Activated CD4-positive, alpha-beta T cell treated with anti-CD3 and anti-CD28 coated beads for 36 hours (primary cell): Measurements from ENCODE around the gene CISD1. TPM values are rescaled to one million over a fixed set of nuclear protein-coding genes. Genes with fewer than 3 reads are reported as not detected.
A peak's percentile ranks its signal among the peaks of the same experiment; 100 is the strongest.

Source experiments
- ATAC-seq: fragments of 200-7000 bp; cut with Tn5 transposase; one replicate; pipeline ENCODE4 v1.10.0; 2021; ENCODE audit warnings: mild to moderate bottlenecking, moderate library complexity
- CTCF ChIA-PET: fragments of 350-600 bp; sonication (Branson Sonifier 250); formaldehyde crosslinking; loops from one replicate; lab custom pipeline; 2021; ENCODE audit warnings: antibody characterized with exemption; lab: Charles Lee
- POLR2A ChIA-PET: fragments of 350-600 bp; sonication (Branson Sonifier 250); formaldehyde crosslinking; loops from one replicate; lab custom pipeline; 2021; ENCODE audit warnings: antibody characterized with exemption, inconsistent platforms; lab: Charles Lee
- DNase-seq: peaks from one replicate; pipeline ENCODE4 v3.0.0-alpha.2; 2020
- H3K27ac Mint-ChIP-seq: one replicate; pipeline ENCODE4 v1.8.0; 2021; ENCODE audit warnings: mixed read lengths
- H3K27me3 Mint-ChIP-seq: one replicate; pipeline ENCODE4 v1.8.0; 2021; ENCODE audit warnings: mixed read lengths
- H3K36me3 Mint-ChIP-seq: one replicate; pipeline ENCODE4 v1.8.0; 2021; ENCODE audit warnings: low read depth, mixed read lengths
- H3K4me1 Mint-ChIP-seq: one replicate; pipeline ENCODE4 v1.8.0; 2021; ENCODE audit warnings: mixed read lengths
- H3K4me3 Mint-ChIP-seq: one replicate; pipeline ENCODE4 v1.8.0; 2021; ENCODE audit warnings: mild to moderate bottlenecking, moderate library complexity, mixed read lengths
- H3K9me3 Mint-ChIP-seq: one replicate; pipeline ENCODE4 v1.8.0; 2021; ENCODE audit warnings: low read depth, mixed read lengths
- intact Hi-C, 2 experiments: fragments of 100-400 bp; cut with DNase I in 1 of 2; cut with micrococcal nuclease in 1 of 2; formaldehyde crosslinking; loops; one replicate each; pipeline versions ENCODE4 v1.14.2 to v1.15.1; 2022 to 2024; cut with DNase I, micrococcal nuclease
- total RNA-seq, 2 experiments: library from RNA; stranded (reverse); gene quantifications; one replicate each; pipeline ENCODE4 v1.2.3, GENCODE V29; 2021

The CISD1 gene
- total RNA-seq, 2 experiments from 2014 or later: 29.9 to 49.2 TPM

DNA sequence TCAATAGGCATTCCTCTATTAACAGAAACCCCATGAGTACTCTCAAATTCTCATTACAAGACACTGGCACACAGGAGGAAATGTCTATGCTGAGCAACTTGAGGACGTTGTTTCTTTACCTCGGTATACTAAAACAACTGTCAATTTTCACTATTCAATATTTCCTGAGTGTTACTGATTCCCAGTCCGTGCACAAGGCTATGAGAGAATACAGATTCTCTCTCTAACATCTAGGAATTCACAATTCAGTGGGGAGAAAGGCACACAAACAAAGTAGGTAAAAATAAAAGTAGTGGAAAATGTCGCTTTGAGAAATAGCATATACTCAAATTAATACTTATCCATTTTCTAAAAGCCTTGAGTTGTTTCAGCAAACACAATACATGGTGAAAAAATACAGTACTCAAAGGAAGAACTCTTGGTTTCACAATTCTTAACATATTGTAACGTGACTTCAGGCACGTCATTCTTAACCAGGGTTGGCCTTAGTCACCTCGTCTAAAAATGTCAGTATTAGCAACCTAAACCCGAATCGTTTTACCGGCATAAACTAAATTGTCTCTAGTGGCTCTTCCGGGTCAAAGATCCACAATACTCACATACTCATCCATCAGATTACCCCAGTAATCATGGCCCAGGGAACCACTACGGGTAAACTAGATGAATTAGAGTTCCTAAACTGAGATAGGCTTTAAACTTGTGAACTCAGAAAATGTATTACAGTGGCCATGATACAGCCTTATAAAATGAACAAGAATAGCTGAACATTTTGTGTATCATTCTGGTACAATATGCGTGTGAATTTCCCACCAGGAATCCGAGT, 2.7 kb upstream of the CISD1 start:
- Mint-ChIP-seq H3K4me3 (peak overlapping the region; percentile 99), H3K36me3 (peaks cover 9% of the 10 kb centered on the region), H3K4me1 (peaks cover 41% of the 10 kb centered on the region), H3K9me3 (no peaks in the 10 kb centered on the region), H3K27ac (peak overlapping the region; percentile 93), H3K27me3 (no peaks in the 10 kb centered on the region)
- POLR2A ChIA-PET: no interaction called here
- DNase-seq (peak; percentile 52), ATAC-seq (peak; percentile 38)
- CTCF ChIA-PET: interaction anchor here (0.7 to 0.9 kb wide), 2 partner anchors 26 to 29 kb away, joined by 3 read pairs; no protein-coding TSS in a partner anchor
- intact Hi-C loops: loop anchor here (1.0 to 5.0 kb wide), 3 partner anchors 16 to 1641 kb away; partner anchors contain the start of gene CCDC6 (in 1 of the 2)

DNA sequence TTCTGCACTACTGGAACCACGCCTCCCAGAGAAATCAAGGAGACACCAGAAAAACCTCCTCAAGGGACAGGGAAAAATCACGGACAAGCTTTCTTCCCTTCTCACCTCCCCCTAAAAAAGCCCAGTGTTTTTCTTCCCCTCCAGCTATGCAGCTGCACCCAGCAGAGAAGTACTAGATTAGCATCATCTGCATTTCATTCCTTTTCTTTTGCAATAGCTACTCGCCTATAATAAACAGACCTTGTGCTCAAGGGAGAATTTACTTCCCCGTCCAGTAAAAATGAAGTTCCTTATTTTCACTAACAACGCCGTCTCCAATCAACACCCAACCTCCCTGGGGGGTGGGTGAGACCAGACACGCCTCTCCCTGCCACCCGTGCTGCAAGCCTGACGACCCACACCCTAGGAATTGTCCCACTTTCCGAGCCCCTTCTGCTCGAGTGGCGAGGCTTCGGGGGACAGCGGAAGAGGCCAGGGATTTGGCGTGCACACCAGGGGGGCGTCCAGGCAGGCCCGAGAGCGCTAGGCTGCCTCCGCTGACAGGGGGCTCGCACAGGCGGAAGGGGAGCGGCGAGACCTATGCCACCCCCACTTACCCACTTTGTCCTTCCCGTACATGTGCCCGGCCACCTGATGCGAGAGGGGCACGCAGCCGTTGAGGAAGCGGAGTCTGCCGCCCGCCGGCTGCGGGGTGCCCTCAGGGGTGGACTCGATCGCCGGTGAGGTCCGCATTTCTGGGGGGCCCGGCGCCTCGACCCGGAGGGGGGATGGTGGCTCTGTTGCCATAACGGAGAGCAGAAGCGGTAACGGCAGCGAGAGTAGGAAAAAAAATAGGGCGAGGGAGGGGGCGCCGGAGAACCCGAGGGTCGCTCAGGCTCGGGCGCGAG, 1.9 kb upstream of the CISD1 start:
- peak overlapping the region; percentile 93 for H3K27ac Mint-ChIP-seq
- ATAC-seq (no peak), DNase-seq (peak; percentile 56)
- no peaks in the 10 kb centered on the region for H3K9me3 Mint-ChIP-seq
- CTCF ChIA-PET: interaction anchor here (0.7 to 1.8 kb wide), 3 partner anchors 26 to 118 kb away, joined by 3 to 5 read pairs (median 3); partner anchors contain the start of gene TFAM
- H3K36me3 Mint-ChIP-seq: peaks cover 11% of the 10 kb centered on the region
- H3K4me1 Mint-ChIP-seq: peaks cover 40% of the 10 kb centered on the region
- POLR2A ChIA-PET: no interaction called here
- intact Hi-C loops: loop anchor here (1.0 to 5.0 kb wide), 3 partner anchors 15 to 1640 kb away; partner anchors contain the start of gene CCDC6 (in 1 of the 2)
- peak overlapping the region; percentile 99 for H3K4me3 Mint-ChIP-seq
- no peaks in the 10 kb centered on the region for H3K27me3 Mint-ChIP-seq

DNA sequence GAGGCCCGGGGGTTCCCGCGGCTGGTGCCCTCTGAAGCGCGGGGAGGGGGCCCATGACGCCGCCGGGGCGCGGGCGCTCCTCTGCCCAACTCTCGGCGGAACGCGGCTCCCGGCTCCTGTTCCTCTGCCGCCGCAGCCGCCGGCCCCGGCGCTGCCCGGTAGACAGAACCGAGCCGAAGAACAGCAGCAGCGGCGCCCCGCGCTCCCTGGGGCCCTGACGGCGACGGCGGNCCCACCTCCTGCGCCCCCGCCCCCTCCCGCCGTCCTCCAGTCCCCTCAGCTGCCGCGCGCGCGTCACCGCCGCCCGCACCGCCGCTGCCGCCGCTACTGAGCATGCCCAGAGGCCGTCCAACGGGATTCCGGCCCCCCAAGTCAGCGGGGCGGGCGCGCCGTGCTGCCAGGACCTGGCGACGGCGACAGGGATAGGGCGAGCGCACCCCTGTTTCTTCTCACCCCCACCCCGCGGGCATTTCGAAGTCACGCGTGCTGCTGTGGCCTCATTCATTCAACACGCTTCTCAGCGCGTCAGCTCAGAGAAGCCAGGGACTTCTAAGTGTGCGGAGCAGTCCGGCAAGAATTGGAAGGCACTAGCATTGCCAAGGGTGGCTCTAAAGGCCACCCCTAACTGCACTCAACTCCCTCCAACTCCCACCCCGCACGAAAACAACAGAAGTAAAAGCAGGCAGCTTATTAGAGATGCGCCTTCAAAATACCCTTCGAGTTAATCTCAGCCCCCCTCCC, 1.1 kb upstream of the CISD1 start, which contains the start of gene IPMK:
TSS of gene IPMK (minus strand) at position 182 of the 741 bp plus-strand sequence. CDS start 283 bp downstream, outside the sequence.
- peak; percentile 97 for DNase-seq
- peaks cover 36% of the 10 kb centered on the region for H3K4me1 Mint-ChIP-seq
- H3K9me3 Mint-ChIP-seq: no peaks in the 10 kb centered on the region
- no peaks in the 10 kb centered on the region for H3K27me3 Mint-ChIP-seq
- peak within 1 kb of the TSS; percentile 99 for H3K4me3 Mint-ChIP-seq
- H3K36me3 Mint-ChIP-seq: peaks cover 11% of the 10 kb centered on the region
- peak within 1 kb of the TSS; percentile 93 for H3K27ac Mint-ChIP-seq
- ATAC-seq: peak; percentile 68
- CTCF ChIA-PET: interaction anchor here (0.6 to 2.3 kb wide), 3 partner anchors 23 to 316 kb away, joined by 3 to 12 read pairs (median 5); partner anchors contain the start of gene TFAM
- POLR2A ChIA-PET: interaction anchor here (1.4 kb wide), 1 partner anchor 117 kb away, joined by 3 read pairs; the partner anchor contains the start of gene TFAM
- intact Hi-C loops: loop anchor here (1.0 to 5.0 kb wide), 2 partner anchors 66 to 1639 kb away; partner anchors contain the start of gene CCDC6 (in 1 of the 2)

DNA sequence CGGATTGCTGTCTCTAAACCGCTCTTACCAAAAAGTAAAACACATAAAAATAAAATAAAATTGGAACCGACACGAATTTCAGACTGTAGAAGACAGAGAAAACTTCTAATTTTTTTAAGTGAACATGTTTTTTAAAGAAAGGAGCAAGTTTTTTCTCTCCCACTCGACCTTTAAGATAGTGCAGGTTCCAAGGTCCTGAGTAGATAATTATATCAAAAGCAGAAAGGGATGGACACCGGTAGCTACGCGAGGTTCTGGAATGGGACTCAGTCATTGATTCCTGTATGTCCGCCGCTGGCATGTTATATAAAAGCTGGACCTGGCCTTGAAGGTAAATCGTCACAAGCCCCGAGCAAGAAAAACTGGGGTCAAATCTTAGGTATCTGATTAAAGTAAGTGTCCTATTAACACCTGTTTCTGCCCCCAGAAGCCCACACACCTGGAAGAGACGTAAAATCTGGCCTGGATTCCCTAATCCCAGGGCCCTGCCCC, 462 bp upstream of the CISD1 start:
- peak overlapping the region; percentile 99 for H3K4me3 Mint-ChIP-seq
- H3K27ac Mint-ChIP-seq: peak overlapping the region; percentile 92
- H3K36me3 Mint-ChIP-seq: peaks cover 14% of the 10 kb centered on the region
- H3K27me3 Mint-ChIP-seq: no peaks in the 10 kb centered on the region
- POLR2A ChIA-PET: interaction anchor here (1.4 to 1.5 kb wide), 2 partner anchors 31 to 117 kb away, joined by 3 to 4 read pairs; partner anchors contain the start of gene TFAM
- intact Hi-C loops: loop anchor here (1.0 to 5.0 kb wide), 2 partner anchors 66 to 1639 kb away; partner anchors contain the start of gene CCDC6 (in 1 of the 2)
- no peaks in the 10 kb centered on the region for H3K9me3 Mint-ChIP-seq
- CTCF ChIA-PET: interaction anchor here (0.6 to 2.3 kb wide), 7 partner anchors 9 to 116 kb away, joined by 3 to 12 read pairs (median 5); partner anchors contain the start of gene TFAM
- ATAC-seq: peak; percentile 3
- peaks cover 34% of the 10 kb centered on the region for H3K4me1 Mint-ChIP-seq
- no peak for DNase-seq

DNA sequence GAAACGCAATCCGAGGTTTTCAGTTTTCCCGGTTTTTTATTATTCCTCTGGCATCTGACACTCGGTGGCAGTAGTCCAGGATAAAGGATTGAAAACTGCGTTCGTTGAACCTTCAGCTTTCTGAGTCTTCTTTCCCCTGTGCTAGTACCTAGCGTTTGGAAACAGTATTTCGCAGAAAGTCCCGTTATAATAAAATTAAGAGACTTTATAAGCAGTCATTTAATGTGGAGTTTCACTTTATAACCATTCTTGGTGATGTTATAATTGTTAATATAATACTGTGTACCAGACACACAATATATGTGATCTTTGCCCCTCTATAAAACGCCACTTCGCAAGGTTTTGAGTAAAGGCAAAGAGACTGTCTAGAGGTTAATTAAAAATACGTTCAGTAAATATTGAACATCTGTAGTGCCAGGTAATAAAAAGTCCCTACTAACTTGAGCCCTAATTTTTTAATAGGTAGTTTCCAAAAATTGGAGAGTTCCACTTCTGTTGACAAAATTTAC, 874 bp downstream of the CISD1 start:
- POLR2A ChIA-PET: interaction anchor here (0.6 to 1.5 kb wide), 2 partner anchors 33 to 91 kb away, joined by 4 to 14 read pairs; no protein-coding TSS in a partner anchor
- Mint-ChIP-seq H3K36me3 (peaks cover 14% of the 10 kb centered on the region), H3K27ac (peak overlapping the region; percentile 92), H3K9me3 (no peaks in the 10 kb centered on the region), H3K4me1 (peaks cover 25% of the 10 kb centered on the region), H3K27me3 (no peaks in the 10 kb centered on the region), H3K4me3 (peak overlapping the region; percentile 99)
- CTCF ChIA-PET: interaction anchor here (2.3 kb wide), 1 partner anchor 21 kb away, joined by 12 read pairs; no protein-coding TSS in a partner anchor
- intact Hi-C loops: loop anchor here (1.0 to 5.0 kb wide), 4 partner anchors 12 to 1637 kb away; partner anchors contain the start of genes TFAM (in 2 of the 2), CCDC6 (in 1 of the 2) and UBE2D1 (in 1 of the 2)
- ATAC-seq (no peak), DNase-seq (no peak)

DNA sequence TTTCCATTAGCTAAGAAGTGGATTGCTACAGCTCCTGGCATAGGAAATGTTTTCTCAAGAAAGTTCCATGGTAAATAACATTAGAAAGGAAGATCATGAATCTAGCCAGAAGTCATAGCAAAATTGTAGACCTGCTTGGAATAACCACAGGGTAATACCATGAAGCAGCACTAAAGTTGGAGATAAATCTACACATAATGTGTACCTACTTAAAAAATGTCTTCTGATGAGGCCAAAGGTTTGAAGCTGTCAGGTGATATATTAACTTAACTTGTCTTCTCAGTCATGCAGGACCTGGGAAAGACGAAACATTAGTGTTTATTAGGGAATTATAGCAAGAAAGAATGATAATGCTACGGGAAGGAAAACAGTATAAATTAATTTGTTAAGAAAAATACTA, 6.3 kb downstream of the CISD1 start:
- Mint-ChIP-seq H3K36me3 (peaks cover 27% of the 10 kb centered on the region), H3K27me3 (no peaks in the 10 kb centered on the region), H3K9me3 (no peaks in the 10 kb centered on the region), H3K4me1 (peaks cover 26% of the 10 kb centered on the region), H3K27ac (no peak overlapping the region), H3K4me3 (no peak overlapping the region)
- DNase-seq: no peak
- intact Hi-C loops: no loop called here
- ATAC-seq: no peak
- ChIA-PET CTCF (interaction anchor here (1.7 kb wide), 1 partner anchor 15 kb away, joined by 10 read pairs; no protein-coding TSS in a partner anchor), POLR2A (no interaction called here)

DNA sequence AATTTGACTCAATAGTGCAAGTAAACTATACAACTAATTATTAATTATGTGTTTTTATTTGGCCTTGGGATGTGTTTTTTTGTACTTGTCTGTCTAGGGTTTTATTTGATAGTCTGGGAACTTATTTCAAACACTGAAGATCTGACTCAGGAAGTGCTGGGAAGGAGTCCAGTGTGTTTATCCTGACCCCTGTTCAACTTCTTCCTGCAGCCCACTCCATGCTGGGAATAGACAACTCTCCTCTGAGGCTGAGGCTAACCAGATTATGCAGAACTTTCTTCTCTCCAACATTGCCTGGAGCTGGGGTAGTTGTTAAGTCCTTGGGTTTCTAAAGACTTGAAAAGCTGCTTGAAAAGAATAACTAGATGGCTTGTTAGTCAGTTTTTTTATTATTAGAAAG, 6.9 kb downstream of the CISD1 start:
- H3K36me3 Mint-ChIP-seq: peaks cover 28% of the 10 kb centered on the region
- no peaks in the 10 kb centered on the region for H3K9me3 Mint-ChIP-seq
- ATAC-seq (no peak), DNase-seq (no peak)
- H3K4me1 Mint-ChIP-seq: peaks cover 27% of the 10 kb centered on the region
- intact Hi-C loops: no loop called here
- no peak overlapping the region for H3K27ac Mint-ChIP-seq
- H3K27me3 Mint-ChIP-seq: no peaks in the 10 kb centered on the region
- POLR2A ChIA-PET: no interaction called here
- CTCF ChIA-PET: interaction anchor here (1.1 to 1.7 kb wide), 2 partner anchors 14 to 15 kb away, joined by 3 to 10 read pairs; no protein-coding TSS in a partner anchor
- H3K4me3 Mint-ChIP-seq: no peak overlapping the region

DNA sequence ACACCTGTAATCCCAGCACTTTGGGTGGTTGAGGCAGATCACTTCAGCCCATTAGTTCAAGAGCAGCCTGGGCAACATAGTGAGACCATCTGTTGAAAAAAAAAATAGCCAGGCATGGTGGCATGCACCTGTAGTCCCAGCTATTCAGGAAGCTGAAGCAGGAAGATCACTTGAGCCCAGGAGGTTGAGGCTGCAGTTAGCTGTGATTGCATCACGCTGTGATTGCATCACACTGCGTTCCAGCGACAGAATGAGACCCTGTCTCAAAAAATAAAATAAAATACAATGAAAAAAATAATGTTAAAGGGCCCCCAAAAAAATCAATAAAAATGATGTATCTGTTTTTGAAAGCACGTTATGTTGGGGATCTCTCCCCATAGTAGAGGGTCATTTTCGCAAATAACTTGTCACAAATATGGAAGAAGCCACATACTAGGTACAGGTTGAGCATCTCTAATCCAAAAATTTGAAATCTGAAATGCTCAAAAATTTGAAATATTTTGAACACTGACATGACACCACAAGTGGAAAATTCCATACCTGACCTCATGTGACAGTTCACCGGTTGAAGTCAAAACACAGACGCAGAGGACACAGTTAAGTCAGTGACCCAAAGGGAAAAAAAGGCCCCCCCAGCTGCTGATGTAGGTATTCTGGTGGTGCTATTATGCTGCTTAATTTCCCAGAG, 9.5 kb downstream of the CISD1 start:
- H3K27ac Mint-ChIP-seq: no peak overlapping the region
- peaks cover 46% of the 10 kb centered on the region for H3K4me1 Mint-ChIP-seq
- H3K9me3 Mint-ChIP-seq: no peaks in the 10 kb centered on the region
- ChIA-PET POLR2A (no interaction called here), CTCF (interaction anchor here (0.6 to 1.8 kb wide), 4 partner anchors 9 to 162 kb away, joined by 3 to 5 read pairs (median 4); partner anchors contain the start of gene CISD1)
- peaks cover 30% of the 10 kb centered on the region for H3K36me3 Mint-ChIP-seq
- intact Hi-C loops: no loop called here
- no peak for ATAC-seq
- no peaks in the 10 kb centered on the region for H3K27me3 Mint-ChIP-seq
- no peak for DNase-seq
- no peak overlapping the region for H3K4me3 Mint-ChIP-seq

DNA sequence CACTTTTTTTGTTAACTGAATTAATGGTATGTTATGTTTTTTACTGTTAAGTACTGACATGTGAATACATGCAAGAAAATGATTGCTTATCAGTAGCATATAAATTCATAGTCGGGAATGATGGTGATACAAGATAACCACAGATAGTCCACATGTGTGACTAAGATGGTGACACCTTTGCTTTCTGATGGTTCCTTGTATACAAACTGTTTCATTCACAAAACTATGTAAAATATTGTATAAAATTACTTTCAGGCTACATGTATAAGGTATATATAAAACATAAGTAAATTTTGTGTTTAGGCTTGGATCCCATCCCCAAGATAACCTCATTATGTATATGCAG, 10.0 kb downstream of the CISD1 start:
- H3K9me3 Mint-ChIP-seq: no peaks in the 10 kb centered on the region
- H3K4me1 Mint-ChIP-seq: peaks cover 47% of the 10 kb centered on the region
- intact Hi-C loops: no loop called here
- H3K36me3 Mint-ChIP-seq: peaks cover 30% of the 10 kb centered on the region
- CTCF ChIA-PET: no interaction called here
- DNase-seq (no peak), ATAC-seq (no peak)
- no peaks in the 10 kb centered on the region for H3K27me3 Mint-ChIP-seq
- no peak overlapping the region for H3K4me3 Mint-ChIP-seq
- POLR2A ChIA-PET: no interaction called here
- no peak overlapping the region for H3K27ac Mint-ChIP-seq
